ENCODE results near the gene SDK2.
A peak's percentile ranks its signal among the peaks of the same experiment; 100 is the strongest.

SDK2 gene

DNA sequence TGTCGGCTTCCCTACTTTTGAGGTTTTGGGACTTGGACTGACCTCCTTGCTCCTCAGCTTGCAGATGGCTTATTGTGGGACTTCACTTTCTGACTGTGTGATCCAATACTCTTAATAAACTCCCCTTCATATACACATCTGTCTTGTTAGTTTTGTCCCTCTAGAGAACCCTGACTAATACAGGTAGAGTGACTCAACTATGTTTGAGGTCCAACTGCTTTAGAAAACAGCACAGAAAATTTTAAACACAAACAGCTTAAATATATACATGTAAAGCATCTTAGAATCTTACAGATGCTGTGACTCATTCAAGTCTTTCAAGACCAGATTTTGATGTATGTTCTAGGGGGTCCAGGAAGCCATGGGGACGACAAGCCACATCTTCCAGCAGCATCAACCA is 11.7 kb downstream of the SDK2 start:
- no peak for DNase-seq (ENCODE audit: low spot score)

DNA sequence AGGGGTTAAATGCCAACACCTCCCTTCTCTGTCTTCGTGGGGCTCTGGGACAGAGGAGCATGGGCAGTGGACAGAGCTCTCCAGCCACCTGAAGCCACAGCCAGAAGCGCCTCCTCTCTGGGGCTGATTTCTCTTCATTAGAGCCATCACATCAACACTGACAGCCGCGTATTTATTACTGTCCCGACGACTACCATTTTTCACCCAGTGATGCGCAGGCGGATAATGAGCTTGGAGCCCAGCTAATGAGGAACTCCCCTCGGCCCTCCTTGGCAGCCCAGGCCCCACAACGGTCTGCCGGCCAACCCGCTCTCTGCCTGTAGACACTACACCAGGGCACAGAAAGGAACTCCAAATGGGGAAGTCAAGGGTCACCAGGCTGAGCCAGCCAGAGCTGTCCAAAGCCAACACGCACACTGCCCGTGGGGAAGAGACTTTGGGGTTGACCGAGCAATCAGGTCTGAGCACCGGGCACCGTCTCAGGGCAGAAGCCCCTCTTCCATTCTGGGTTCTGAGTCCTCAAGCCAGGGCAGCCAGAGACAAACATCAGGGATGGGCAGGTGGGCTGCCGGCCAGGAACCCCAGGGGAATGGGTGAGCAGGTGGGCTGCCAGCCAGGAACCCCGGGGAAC is 13.2 kb downstream of the SDK2 start:
- DNase-seq (ENCODE audit: low spot score): no peak

DNA sequence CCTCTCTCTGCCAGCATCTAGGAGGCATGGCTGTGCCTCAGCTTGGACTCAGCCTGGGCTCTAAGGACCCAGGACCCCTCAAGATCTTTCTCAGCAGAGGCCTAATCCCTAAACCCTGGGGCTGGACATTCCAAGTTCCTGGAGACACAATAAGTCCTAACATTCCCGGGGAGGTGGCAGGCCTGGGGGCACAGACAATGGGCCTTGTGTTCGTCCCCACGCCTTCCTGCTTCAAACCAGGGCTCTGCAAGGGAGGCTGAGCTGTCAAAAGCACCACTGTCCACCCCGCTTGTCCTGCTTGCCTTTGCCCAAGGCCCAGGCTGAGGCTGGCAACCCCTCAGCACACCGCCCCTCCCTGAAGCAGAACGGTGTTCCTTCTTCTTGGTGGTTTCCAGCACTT is 13.7 kb downstream of the SDK2 start:
- DNase-seq (ENCODE audit: low spot score): no peak

DNA sequence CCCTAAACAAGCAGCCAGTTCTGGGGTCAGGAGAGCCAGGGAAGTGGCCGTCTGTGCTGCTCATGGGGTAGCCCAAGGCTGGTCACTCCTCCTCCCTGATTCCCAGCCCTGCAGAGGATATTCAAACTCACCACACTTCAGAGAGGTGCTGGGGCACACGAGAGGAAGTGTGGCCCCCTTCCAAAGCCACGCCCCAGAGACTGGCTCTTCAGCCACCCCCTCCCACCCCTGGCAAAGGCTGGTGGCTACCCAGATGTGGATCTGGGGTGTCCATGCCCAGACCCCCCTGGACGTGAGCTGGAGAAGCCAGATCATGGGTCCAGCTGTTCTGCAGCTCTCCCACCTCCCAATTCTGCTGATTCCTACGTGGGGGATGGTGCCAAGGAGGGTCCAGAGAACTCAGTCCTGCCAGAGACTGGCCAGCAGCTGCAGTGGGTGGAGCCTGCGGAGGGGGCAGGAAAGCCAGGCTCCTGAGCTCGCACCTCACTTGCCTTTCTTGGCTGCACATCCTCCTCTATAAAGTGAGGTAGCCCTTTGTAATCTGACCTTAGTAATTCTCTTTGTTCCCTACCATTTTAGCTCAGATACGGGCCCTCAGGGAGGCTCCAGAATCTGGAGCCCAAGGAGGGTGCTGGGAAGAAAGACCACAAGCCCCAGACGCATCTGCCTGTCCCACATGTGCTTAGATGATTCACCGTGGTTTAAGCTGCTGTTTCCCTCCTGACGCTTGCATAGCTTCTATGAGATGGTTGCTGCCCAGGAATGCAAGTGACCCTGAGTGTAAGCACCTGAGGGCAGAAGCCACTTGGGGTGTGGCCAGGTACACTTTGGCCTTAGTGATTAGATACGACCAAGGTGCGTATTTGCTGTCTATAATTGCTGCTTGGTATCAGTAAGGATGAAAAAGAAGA is 15.3 kb downstream of the SDK2 start:
- no peak for DNase-seq (ENCODE audit: low spot score)

DNA sequence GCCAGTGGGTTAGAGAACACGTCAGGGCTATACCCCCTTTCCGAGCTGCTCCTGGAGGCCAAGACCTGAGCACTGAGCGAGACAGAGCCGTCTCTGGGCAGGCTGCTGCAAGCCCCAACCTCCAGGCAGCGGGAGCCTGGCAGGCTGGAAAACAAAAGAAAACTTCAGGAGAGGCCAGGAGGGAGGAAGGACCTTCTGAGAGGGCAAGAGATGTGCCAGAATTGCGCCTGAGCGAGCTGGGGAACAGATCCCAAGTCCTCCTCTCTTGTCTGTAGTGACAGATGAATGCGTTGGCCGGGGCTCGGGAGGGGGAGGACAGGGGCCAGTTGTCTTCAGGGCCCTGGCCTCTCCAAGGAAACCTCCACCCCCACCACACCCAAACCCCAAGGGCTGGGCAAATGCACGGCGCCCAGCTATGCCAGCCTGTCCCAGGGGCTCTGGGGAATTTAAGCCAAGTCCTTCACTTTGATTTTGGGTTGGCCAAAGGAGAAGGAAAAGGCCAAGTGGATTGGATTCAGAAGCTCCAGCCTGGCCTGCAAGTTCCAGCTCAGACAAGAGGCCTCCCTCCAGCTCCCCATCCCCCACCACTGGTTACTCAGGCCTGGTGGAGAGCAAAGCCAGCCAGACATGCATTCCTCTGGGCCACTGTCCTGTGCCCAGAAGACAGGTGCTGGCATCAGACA is 18.1 kb downstream of the SDK2 start:
- DNase-seq (ENCODE audit: low spot score): no peak

DNA sequence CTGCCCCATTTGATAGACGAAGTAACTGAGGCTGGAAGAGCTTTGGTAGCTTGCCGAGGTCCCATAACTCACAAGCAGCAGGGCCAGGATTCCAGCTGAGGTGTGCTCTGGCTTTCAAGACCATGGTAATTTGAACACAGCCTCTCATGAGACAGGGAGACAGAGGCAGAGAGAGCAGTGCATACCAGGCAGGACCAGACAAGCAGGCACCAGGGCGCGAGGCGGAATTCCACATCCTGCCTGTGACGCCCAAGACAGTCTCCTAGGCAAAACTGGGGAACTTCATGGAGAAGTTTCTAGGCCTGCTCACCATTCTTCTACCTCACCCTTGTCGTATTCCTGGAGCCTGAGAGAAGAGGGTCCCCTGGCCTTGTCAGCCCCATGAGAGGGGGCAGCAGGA is 19.2 kb downstream of the SDK2 start:
- no peak for DNase-seq (ENCODE audit: low spot score)

DNA sequence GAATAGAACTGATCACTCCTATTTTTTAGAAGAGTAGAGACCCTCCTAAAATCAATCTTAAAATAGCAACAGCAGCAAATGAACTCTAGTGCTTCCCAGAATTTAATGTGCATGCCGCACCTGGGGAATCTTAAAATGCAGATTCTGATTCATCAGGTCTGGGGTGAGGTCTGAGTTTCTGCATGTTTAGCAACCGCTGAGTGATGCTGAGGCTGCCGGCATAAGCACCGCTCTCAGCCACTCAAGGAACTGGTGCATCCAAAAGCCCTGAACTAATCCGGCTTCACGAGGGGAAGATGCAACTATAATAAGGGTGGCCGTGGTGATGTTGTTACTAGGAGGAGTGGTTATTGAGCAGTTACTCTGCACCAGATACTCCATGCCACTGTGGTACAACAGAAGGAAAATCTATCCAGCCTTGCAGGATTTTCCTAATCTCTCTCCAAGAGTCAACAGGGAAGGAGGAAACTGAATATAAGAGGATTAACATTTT is 19.7 kb downstream of the SDK2 start:
- no peak for DNase-seq (ENCODE audit: low spot score)

DNA sequence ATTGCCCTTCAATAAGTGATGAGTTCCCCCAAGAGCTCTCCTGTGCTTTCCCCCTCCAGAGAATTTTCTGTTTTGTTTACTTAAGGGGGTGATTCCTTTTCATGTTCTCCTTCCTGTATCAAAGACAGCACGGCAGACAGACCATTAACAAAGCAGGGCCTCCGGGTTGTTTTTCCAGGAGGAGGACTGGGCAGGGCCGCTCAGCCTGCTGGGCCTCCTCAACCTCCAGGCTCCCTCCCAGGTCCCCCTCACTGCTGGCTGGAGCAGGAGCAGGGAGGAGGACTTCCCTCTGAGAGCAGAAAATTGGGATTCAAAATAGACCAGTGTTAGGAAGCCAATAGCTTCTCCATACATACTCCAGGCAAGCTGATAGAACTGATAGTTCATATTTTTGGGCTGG is 20.4 kb downstream of the SDK2 start:
- DNase-seq (ENCODE audit: low spot score): no peak

DNA sequence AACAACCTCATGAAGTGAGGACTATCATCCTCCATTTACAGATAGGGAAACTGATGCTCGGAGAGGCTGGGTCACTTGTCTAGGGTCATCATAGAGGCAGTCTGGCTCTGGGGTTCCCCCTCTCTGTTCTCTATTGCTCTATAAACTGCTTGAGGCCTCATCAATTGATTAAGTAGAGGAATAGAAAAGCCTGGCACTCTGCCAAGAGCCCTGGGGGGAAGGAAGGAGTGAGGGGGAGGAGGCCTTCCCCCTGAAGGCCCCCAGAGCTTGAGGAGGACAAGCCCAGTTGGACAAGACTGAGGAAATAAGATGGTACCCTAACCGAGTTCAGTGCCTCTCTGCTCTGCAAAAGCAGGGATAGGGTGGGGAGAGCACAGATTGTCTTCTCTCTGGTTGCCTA is 21.0 kb downstream of the SDK2 start:
- no peak for DNase-seq (ENCODE audit: low spot score)

DNA sequence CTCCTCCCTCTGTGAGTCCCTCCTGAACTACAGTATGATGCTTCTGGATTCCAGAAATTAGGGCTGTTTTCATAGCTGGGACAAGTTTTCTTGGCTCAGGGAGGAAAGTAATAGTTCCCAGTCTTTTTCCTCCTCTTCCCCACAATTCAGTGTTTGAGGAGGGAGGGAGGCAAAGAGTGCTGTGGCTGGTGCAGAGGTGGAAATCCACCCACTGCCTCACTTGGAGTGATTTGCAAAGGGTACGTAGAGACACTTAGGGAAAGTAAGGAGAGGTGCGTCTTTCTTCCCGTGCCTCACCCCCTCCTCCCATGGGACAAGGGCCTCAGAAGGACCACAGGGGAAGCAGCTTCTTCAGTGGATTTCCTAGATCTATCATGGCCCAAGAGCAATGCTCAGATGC is 21.9 kb downstream of the SDK2 start:
- DNase-seq (ENCODE audit: low spot score): no peak

DNA sequence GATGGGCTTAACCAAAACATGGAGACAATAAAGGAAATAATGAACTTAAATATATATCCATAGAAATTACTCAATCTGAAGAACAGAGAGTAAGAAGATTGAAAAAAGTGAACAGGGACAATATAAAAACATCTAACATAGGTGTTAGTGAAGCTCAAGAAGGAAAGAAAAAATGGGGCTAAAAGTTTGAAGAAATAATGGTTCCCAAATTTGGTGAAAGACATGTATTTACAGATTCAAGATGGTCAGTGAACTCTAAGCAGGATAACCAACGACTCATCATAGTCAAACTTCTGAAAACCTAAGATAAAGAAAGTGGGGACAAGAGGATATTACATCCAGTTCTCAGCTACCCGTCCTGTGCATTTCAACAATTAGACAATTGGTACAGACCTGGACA is 22.6 kb downstream of the SDK2 start:
- no peak for DNase-seq (ENCODE audit: low spot score)

DNA sequence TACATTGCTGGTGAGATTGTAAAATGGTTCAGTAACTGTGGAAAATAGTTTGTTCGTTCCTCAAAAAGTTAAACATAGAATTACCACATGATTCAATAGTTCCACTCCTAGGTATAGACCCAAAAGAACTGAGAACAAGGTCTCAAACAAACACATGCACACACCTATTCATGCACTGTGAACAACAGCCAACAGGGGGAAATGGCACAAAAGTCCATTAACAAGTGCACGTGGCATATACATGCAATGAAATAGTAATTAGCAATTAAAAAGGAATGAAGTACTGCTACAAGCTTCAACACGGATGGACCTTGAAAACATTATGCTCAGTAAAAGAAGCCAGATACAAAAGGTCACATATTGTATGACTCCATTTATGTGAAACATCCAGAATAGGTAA is 23.8 kb downstream of the SDK2 start:
- DNase-seq (ENCODE audit: low spot score): no peak

DNA sequence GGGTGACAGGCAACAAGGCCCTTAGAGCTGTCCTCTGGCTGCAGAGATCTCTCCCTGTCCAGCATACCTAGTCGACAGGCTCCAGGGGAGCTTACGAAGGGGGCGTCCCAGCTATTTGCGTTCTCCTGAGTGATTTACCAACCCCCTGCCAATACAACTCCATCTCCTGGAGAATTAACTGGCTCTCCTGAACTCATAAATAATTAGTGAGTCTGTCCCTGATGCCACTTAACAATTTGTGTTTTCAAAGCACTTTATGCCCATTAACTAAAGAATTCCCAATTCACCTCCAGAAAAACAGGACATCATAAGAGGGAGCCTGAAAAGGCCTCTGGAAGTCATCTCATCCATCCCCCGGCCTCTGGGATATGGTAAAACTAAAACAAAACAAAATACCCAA is 26.7 kb downstream of the SDK2 start:
- no peak for DNase-seq (ENCODE audit: low spot score)

DNA sequence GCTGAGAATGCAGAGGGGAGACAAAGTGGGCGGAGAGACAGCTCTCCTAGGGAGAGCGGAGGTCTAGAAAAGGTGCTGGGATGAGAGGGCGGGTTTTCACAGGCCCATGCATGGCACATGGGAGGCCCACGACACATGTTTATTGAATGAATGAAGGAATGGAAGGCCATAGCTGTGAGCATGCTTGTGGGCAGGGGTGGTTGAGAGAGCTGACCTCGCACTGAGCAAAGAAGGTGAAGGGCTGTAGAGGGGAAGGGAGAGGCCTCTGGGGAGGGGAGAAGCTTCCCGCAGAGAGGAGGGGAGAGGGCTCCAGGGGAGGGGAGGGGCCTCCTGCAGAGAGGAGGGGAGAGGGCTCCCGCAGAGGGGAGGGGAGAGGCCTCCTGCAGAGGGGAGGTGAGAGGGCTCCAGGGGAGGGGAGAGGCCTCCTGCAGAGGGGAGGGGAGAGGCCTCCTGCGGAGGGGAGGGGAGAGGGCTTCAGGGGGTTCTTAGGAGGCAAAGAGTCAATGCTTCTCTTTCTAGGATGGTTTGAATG is 27.3 kb downstream of the SDK2 start:
- no peak for DNase-seq (ENCODE audit: low spot score)

DNA sequence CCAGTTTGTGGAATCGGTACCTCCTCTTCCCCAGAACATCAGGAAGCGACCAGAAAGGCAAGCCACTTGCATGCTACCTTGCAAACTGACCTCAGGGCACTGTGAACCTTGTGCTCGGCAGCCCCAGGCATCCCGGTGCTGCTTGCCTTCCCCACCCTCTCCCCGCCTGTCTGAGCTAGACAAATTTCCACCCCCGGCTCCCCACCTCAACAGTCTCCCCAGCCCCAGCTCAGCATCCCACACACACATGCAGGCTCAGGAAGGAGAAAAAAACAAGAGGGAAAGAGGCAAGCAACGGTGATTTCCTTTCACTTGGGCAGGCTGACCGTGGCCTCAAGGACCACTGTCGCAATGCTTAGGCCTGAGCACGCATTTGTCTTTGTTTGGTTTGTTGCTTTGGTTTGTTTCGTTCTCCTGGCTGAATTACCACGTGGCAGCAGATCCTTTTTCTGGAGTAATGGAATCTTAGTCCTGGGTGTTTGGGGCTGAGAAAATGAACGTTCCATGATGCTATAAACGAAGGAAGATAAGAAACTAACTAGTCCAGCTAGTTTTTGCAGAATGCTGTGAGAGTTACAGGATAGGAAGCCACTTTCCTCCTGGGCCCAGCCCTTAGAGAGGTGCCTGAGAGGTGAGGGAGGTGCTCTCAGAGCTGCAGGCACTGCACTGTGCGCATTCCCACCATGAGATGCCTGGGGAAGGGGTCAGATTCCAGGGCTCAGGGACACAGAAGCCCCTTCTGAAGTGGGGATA is 27.9 kb downstream of the SDK2 start:
- no peak for DNase-seq (ENCODE audit: low spot score)

DNA sequence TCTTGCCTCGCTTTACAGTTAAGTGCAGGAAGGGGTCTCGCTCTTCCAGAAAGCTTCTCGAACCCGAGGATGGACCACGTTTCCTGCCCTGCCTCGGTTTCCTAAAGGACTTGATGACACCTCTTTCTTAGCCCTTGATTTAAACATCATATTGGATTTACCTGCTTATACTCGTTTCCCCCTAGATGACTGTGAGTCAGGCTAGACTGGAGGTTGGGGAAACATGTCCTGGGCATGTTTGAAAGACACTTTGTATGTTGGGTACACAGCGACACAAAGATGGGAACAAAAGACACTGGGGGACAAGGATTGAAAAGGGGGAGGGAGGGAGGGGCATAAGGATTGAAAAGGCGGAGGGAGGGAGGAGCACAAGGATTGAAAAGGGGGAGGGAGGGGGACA is 30.0 kb downstream of the SDK2 start:
- DNase-seq (ENCODE audit: low spot score): no peak

DNA sequence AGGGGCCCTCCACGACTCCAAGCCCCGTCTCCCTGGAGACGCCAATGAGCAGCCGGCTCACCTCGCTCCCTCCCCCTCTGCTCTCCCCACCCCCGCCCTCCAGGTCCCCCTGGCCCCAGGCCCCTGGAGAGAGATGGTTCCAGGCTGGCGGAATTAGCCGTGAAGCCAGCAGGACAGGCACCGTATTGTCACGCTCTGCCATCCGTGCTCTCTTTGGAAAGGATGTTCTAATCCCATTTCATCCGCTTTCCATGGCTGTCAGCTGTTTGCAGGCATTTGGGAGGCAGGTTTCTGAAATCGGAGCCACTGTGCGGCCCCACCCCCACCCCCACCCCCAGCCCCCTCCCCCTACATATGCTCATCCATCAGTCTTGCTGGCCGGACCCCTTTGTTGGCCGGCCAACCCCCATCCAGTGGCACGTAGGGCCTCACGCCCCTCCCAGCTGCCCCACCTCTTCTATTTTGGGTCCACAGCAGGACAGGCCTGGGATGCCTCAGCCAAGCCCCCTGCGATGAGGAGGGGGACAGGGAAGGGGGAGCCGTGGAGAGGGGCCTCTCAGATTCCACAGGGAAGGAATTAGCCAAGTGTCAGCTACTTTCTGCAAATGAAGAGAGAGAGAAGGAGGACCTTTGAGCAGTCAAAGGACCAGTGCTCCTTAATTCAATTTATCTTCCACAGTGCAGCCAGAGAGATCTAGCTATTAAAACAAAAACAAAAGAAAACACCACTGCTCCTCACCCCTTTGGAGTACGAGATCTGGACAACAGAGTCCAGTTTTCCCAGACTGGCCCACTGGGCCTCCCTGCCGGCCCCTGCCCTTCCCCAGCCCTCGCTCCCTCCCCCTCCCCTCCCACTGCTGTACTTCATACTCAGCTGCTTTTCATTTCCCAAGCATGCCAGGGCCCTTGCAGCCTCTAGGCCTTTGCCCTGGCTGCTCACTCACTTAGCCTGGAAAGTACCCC is 30.7 kb downstream of the SDK2 start:
- DNase-seq (ENCODE audit: low spot score): peak; percentile 99

DNA sequence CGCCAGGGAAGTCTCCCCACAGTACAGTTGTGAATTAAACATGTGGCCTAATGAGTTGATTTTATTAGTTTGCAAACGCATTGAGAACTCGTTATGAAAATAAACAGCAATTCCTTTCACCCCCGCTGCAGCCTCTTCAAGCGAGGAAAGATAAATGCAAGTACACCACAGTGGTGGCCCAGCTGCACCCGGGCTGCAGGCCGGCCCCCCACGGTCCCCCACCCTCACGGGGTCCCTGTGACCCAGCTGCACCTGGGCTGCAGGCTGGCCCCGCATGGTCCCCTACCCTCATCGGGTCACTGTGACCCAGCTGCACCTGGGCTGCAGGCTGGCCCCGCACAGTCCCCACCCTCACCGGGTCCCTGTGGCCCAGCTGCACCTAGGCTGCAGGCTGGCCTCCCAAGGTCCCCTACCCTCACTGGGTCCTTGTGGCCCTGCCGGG is 32.2 kb downstream of the SDK2 start:
- no peak for DNase-seq (ENCODE audit: low spot score)

DNA sequence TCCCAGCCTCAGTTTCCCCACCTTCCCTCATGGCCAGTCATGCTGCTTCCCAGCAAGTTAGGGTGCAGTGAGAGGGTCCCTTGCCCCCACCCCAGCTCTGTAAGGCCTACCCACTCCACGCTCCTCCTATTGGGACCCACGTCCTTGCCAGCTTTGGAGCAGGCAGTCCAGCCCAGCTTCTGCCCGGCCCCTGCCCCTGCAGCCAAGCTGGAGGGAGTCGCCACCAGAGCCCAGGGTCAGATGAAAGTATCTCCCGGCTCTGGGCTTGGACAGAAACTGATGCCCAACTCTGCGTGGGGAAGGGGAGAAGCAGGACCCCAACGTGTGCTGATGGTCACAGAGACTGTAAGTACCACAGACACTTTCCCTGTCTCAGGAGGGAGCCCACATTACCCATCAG is 32.6 kb downstream of the SDK2 start:
- no peak for DNase-seq (ENCODE audit: low spot score)

DNA sequence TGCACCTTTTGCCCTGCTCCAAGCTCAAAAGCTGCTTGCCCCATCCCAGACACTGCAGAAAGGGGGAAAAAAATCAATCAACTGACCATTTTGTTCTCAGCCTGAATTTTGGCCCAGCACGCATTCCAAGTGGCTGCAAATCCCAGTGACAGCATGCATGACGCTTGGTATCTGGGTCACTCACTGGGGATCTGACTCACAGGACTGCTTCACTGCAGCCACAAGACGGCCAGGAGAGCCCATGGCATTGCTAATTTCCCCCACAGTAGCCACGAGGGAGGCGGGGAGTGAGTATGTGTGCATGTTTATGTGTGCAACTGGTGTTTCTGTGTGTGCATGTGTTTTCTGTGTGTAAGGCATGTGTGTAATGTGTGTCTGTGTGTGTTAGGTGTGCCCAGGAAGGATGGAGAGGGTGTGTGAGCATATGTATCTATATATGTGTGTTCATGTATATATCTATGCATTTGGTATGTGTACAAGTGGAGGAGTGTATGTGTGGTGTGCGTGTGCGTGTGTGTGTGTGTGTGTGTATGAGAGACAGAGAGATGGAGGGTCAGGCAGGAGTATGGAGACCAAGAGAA is 33.8 kb downstream of the SDK2 start:
- no peak for DNase-seq (ENCODE audit: low spot score)
